ENCODE results near the gene DNAH14. TPM values are rescaled to one million over a fixed set of nuclear protein-coding genes. Genes with fewer than 3 reads are reported as not detected.

Gene DNAH14
- total and polyA plus RNA-seq, 2 donors (not counting 3 experiments of a cell fraction or from before 2014, with no cell fraction given), result 1.5 to 7.1 TPM

- no peak overlapping the region for H2AFZ ChIP-seq (ENCODE audit: low read depth, low read length)
- H3K27ac ChIP-seq (ENCODE audit: insufficient read depth, low read depth, low read length), result no peak overlapping the region
- H3K9me3 ChIP-seq (replicated peaks; ENCODE audit: control insufficient read depth, insufficient read depth, low read length), result no peaks in the 10 kb centered on the region
- FAIRE-seq (no peak), DNase-seq (ENCODE audit: low read depth, low spot score) (no peak)
- no peaks in the 10 kb centered on the region for H3K36me3 ChIP-seq (ENCODE audit: control insufficient read depth in 2 of 2, extremely low read depth in 1 of 2, insufficient read depth in 2 of 2, low read length in 2 of 2)
- H4K20me1 ChIP-seq (replicated peaks; ENCODE audit: control insufficient read depth, extremely low read depth, insufficient read depth, low read length), result no peaks in the 10 kb centered on the region
- no peaks in the 10 kb centered on the region for H3K27me3 ChIP-seq (ENCODE audit: control insufficient read depth in 2 of 2, insufficient read depth in 2 of 2, low read length in 2 of 2)
- H3K4me1 ChIP-seq (ENCODE audit: control insufficient read depth, extremely low read depth, insufficient read depth, low read length), result no peaks in the 10 kb centered on the region
- TF ChIP-seq POLR2AphosphoS5 (IDR thresholded peaks at IDR 0.05; ENCODE audit: insufficient read depth, low read depth, low read length), result no peak
- no peak for TF ChIP-seq MYC (IDR thresholded peaks at IDR 0.05; ENCODE audit: low read depth, low read length)
- TF ChIP-seq JUN (IDR thresholded peaks at IDR 0.05; ENCODE audit: borderline replicate concordance, insufficient read depth, insufficient read length, low read depth), result no peak
- no peak for TF ChIP-seq GATA2 (IDR thresholded peaks at IDR 0.05; ENCODE audit: insufficient read depth, insufficient read length, low read depth, low read length)
- TF ChIP-seq FOS (IDR thresholded peaks at IDR 0.05; ENCODE audit: borderline replicate concordance, insufficient read depth, low read length), result no peak
- no peak for TF ChIP-seq MAX (IDR thresholded peaks at IDR 0.05; ENCODE audit: insufficient read depth, insufficient read length)
- no peak for TF ChIP-seq EZH2 (IDR thresholded peaks at IDR 0.05; ENCODE audit: borderline replicate concordance, low read depth, low read length, severe bottlenecking)
- TF ChIP-seq POLR2A (IDR thresholded peaks at IDR 0.05; ENCODE audit: low read depth, low read length), result no peak
- no peak for TF ChIP-seq CTCF (IDR thresholded peaks at IDR 0.05; ENCODE audit: extremely low read depth in 1 of 2, insufficient read depth in 1 of 2, low read depth in 1 of 2, low read length in 2 of 2)
- no TSS peak for BruUV-seq (replicated peaks)
- H3K4me3 ChIP-seq (replicated peaks in 1 of 3; ENCODE audit: insufficient read depth in 1 of 3, low read depth in 1 of 3, low read length in 3 of 3), result no peak overlapping the region
- H3K9ac ChIP-seq (replicated peaks; ENCODE audit: extremely low read depth, insufficient read depth, low read length), result no peak overlapping the region
- no peaks in the 10 kb centered on the region for H3K79me2 ChIP-seq (ENCODE audit: control insufficient read depth, insufficient read depth, low read length)
- ChIA-PET POLR2A (no interaction called here), CTCF (interaction anchor here (1.5 kb wide), 1 partner anchor 10 kb away, joined by 3 read pairs; no protein-coding TSS in a partner anchor)
- no peak overlapping the region for H3K4me2 ChIP-seq (ENCODE audit: insufficient read depth, low read length)
- no peaks in the 10 kb centered on the region for H3K9me1 ChIP-seq (replicated peaks; ENCODE audit: control insufficient read depth, extremely low read depth, insufficient read depth, low read length)
- dilution Hi-C loops (cut with MboI; ENCODE audit: extremely low pct_ligation_motif_present, low sequenced_read_pairs), result no loop called here
- intact Hi-C loops (cut with micrococcal nuclease), result no loop called here
Observed at GRCh38 chr1:224958490-224958889, 29.0 kb downstream of the DNAH14 start.

Measured in endothelial cell of umbilical vein (primary cell).